Neutrophil (primary cell): Measurements from ENCODE around the gene CITED2.

Experiments
- H3K27ac ChIP-seq: fragments of 200-600 bp; sonication (generic); 2 replicates; pipeline ENCODE4 v1.5.1; 2016; ENCODE audit warnings: mild to moderate bottlenecking, moderate library complexity
- H3K27me3 ChIP-seq: fragments of 200-600 bp; sonication (generic); 2 replicates; pipeline ENCODE4 v1.6.0; 2016; ENCODE audit warnings: mild to moderate bottlenecking
- H3K36me3 ChIP-seq: fragments of 200-600 bp; sonication (generic); 2 replicates; pipeline ENCODE4 v1.5.1; 2017
- H3K4me1 ChIP-seq, 2 experiments: fragments of 200-600 bp in 1 of 2; sonication (generic) in 1 of 2; 1 replicate in 1 of 2; 2 replicates in 1 of 2; pipeline versions ENCODE4 v1.5.1 to v1.6.1; 2013 to 2016; ENCODE audit warnings: low read depth in 1 of 2, low read length in 1 of 2, mild to moderate bottlenecking in 1 of 2, moderate library complexity in 1 of 2; ENCODE audit not compliant: control insufficient read depth in 1 of 2, insufficient read depth in 1 of 2
- H3K4me3 ChIP-seq, 2 experiments: fragments of 200-600 bp in 1 of 2; sonication (generic) in 1 of 2; 1 replicate in 1 of 2; 2 replicates in 1 of 2; pipeline ENCODE4 v1.5.1; 2013 to 2016; ENCODE audit warnings: low read depth in 1 of 2, low read length in 1 of 2, mild to moderate bottlenecking in 1 of 2, moderate library complexity in 1 of 2
- H3K9me3 ChIP-seq: fragments of 200-600 bp; sonication (generic); 2 replicates; pipeline ENCODE4 v1.5.1; 2016
- TF ChIP-seq, protein P1 (sequence below): fragments of 200-600 bp; sonication (generic); IDR thresholded peaks from 2 replicates; pipeline ENCODE4 v1.5.1; 2016; ENCODE audit warnings: antibody characterized with exemption

The CITED2 gene

DNA sequence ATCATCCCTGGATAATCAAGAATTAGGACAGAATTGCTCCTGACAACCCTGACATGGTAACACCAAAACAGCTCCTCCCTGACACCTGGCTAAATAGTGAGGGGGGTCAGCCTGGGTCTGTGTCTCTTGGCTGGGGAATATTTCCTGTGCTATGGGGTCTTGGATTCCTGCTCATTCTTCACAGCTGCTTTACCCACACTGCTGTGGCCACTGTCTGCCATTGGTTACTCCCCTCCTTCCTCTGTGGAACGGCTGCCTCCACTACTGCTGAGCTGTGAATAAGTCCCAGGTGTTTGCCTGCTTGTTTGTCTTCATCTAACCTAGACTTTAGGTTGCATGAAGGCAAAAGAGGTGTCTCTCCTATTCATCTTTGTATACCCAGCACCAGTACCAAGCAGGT is 48.8 kb downstream of the CITED2 start:
- Histone ChIP-seq H3K9me3 (no peaks in the 10 kb centered on the region), H3K36me3 (no peaks in the 10 kb centered on the region), H3K27me3 (no peaks in the 10 kb centered on the region), H3K4me1 (peaks cover 36% of the 10 kb centered on the region in 2 experiments), H3K27ac (peak overlapping the region; percentile 98), H3K4me3 (peak overlapping the region in 1 of 2 experiments; percentile 60)
- TF ChIP-seq, protein P1, sequence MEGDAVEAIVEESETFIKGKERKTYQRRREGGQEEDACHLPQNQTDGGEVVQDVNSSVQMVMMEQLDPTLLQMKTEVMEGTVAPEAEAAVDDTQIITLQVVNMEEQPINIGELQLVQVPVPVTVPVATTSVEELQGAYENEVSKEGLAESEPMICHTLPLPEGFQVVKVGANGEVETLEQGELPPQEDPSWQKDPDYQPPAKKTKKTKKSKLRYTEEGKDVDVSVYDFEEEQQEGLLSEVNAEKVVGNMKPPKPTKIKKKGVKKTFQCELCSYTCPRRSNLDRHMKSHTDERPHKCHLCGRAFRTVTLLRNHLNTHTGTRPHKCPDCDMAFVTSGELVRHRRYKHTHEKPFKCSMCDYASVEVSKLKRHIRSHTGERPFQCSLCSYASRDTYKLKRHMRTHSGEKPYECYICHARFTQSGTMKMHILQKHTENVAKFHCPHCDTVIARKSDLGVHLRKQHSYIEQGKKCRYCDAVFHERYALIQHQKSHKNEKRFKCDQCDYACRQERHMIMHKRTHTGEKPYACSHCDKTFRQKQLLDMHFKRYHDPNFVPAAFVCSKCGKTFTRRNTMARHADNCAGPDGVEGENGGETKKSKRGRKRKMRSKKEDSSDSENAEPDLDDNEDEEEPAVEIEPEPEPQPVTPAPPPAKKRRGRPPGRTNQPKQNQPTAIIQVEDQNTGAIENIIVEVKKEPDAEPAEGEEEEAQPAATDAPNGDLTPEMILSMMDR, result no peak

DNA sequence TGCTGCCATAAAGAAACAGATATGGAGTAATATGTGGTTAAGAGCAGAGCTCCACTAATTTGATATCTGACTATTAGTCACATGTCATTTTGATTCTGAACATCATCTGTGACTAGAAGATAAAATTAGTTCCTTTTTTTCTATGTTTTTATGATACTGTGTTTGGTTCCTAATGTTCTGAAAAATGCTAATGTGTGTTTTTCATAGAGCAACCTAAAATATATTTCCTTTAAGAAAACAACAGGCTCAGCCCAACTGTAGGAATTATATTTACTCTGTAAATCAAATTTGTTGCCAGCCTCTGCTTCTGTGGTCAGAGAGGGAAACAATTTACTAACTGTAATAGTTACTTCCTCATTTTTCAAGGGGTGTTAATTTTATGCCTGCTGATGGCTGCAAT is 49.3 kb downstream of the CITED2 start:
- Histone ChIP-seq H3K4me1 (peaks cover 36% of the 10 kb centered on the region in 2 experiments), H3K36me3 (no peaks in the 10 kb centered on the region), H3K4me3 (peak overlapping the region in 1 of 2 experiments; percentile 60), H3K9me3 (no peaks in the 10 kb centered on the region), H3K27me3 (no peaks in the 10 kb centered on the region), H3K27ac (peak overlapping the region; percentile 98)
- TF ChIP-seq, protein P1, result no peak

DNA sequence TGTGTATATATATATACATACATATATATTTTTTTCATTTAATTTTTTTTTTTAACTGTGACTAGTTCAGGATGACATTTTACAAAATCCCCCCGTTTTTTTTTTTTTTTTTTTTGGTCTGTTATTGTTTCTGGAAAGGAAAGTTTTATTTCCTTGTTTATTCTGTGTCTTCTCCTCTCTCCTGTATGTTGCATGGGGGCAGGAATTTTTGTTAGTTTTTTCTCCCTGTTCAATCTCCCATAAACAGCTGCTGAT is 50.2 kb downstream of the CITED2 start:
- Histone ChIP-seq H3K27me3 (no peaks in the 10 kb centered on the region), H3K4me3 (peak overlapping the region; percentile 60 to 78), H3K4me1 (peaks cover 36% of the 10 kb centered on the region in 2 experiments), H3K36me3 (no peaks in the 10 kb centered on the region), H3K9me3 (no peaks in the 10 kb centered on the region), H3K27ac (peak overlapping the region; percentile 98)
- TF ChIP-seq, protein P1, result no peak

DNA sequence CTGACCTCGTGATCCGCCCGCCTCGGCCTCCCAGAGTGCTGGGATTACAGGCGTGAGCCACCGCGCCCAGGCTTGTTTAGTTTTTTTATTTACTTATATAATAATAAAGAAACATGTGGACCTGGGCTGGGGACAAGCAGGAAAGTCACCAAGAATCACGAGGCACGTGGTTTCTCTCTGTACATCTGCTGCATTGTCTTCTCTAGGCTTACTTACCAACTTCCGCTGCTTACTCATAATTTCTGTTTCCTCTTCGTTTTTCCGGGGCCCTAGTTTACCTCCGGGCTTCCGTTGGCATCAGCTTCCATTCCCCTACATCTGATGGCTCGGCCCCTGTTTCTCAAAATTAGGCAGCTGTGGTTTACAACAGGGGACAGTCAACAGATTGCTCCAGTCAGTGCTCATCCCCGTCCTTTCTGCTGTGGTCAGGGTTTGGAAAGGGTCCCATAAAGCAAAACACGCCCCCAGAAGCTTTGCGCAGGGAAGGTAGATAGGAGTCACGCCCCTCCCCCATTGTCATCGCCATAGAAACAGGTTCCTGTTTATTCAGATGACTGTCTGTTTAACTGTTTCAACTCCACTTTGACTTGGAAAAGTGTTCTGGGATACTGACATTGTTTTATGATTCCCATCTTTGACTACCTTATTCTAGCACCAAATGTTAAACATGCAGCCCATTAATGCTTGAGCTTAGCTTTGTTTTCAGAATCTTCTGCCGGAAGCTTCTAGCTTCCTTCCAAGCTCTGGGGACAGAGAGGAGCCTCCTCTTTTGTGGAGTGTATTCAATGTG is 50.7 kb downstream of the CITED2 start:
- TF ChIP-seq, protein P1, result no peak
- H3K27me3 ChIP-seq, result no peaks in the 10 kb centered on the region
- H3K9me3 ChIP-seq, result no peaks in the 10 kb centered on the region
- peak overlapping the region; percentile 60 to 78 for H3K4me3 ChIP-seq
- no peaks in the 10 kb centered on the region for H3K36me3 ChIP-seq
- peak overlapping the region; percentile 98 for H3K27ac ChIP-seq
- H3K4me1 ChIP-seq, result peaks cover 36% of the 10 kb centered on the region in 2 experiments
